Prostate gland (tissue), 2 donors: ENCODE data around the gene AP1G1. TPM values are rescaled to one million over a fixed set of nuclear protein-coding genes. Genes with fewer than 3 reads are reported as not detected.
"Not testable (repeated sequence)": the region's sequence is repeated elsewhere in the genome, so short reads cannot be mapped to it uniquely, and the experiment has no call there.

Experiments used
- DNase-seq: peaks from one replicate; pipeline ENCODE4 v3.0.0-alpha.2; 2019; ENCODE audit warnings: low spot score
- H3K27ac ChIP-seq, 2 donors: fragments of 200-600 bp; sonication (generic); 2 replicates each; pipeline ENCODE4 v1.5.1; 2017 to 2019
- H3K27me3 ChIP-seq: fragments of 200-600 bp; sonication (generic); replicated peaks from 2 replicates; pipeline ENCODE4 v1.5.1; 2019; ENCODE audit not compliant: insufficient read depth
- H3K36me3 ChIP-seq, 2 donors: fragments of 200-600 bp; sonication (generic); 1 replicate in 1 of 2; 2 replicates in 1 of 2; pipeline versions ENCODE4 v1.5.1 to v1.8.1; 2017 to 2019
- H3K4me1 ChIP-seq: fragments of 200-600 bp; sonication (generic); replicated peaks from 2 replicates; pipeline ENCODE4 v1.5.1; 2019
- H3K4me3 ChIP-seq, 2 donors: fragments of 200-600 bp; sonication (generic); 2 replicates each; pipeline ENCODE4 v1.5.1; 2017 to 2019
- H3K9me3 ChIP-seq: fragments of 200-600 bp; sonication (generic); 2 replicates; pipeline ENCODE4 v1.5.1; 2017
- CTCF ChIP-seq, 4 experiments: fragments of 200-600 bp in 2 of 4; fragments of 450-650 bp in 2 of 4; sonication (generic) in 2 of 4; IDR thresholded peaks; 1 replicate in 3 of 4; 2 replicates in 1 of 4; pipeline ENCODE4 v1.5.1; 2016 to 2019; ENCODE audit warnings: antibody characterized with exemption in 4 of 4, mild to moderate bottlenecking in 2 of 4, moderate library complexity in 2 of 4
- POLR2A ChIP-seq: fragments of 450-650 bp; IDR thresholded peaks from one replicate; pipeline ENCODE4 v1.6.1; 2016; ENCODE audit warnings: antibody characterized with exemption, mild to moderate bottlenecking
- POLR2AphosphoS5 ChIP-seq: sonication (generic); formaldehyde crosslinking; IDR thresholded peaks from one replicate; pipeline ENCODE4 v1.6.1; 2017; ENCODE audit warnings: antibody characterized with exemption
- WGBS: methylation state at CpG from one replicate; pipeline ENCODE4 v1.1.5; 2018; 5-methylcytosine and 5-hydroxymethylcytosine counted together
- intact Hi-C: fragments of 100-400 bp; cut with DNase I; formaldehyde crosslinking; loops from one replicate; pipeline ENCODE4 v1.14.2; 2022
- small RNA-seq, 2 donors: library from RNA; depleted of rRNA; stranded (forward); fragments of <200 nt; gene quantifications; one replicate each; pipeline ENCODE3, GENCODE V24; 2016
- total RNA-seq, 2 donors: library from RNA; depleted of rRNA; stranded (reverse); fragments of >200 nt; gene quantifications; one replicate each; pipeline ENCODE4 v1.1.0, GENCODE V29; 2016

Gene AP1G1
- total RNA-seq, 2 donors from 2014 or later: 68.0 to 94.6 TPM

GRCh38 chr16:71693164-71693563 is 115.5 kb downstream of the AP1G1 start:
- H3K27me3 ChIP-seq: no peaks in the 10 kb centered on the region
- H3K4me3 ChIP-seq: no peak overlapping the region
- intact Hi-C loops: no loop called here
- TF ChIP-seq POLR2AphosphoS5 (no peak), CTCF (IDR thresholded peaks at IDR 0.05) (no peak), POLR2A (no peak)
- H3K27ac ChIP-seq: no peak overlapping the region
- no peaks in the 10 kb centered on the region for H3K9me3 ChIP-seq
- 96% methylated on average over 5 of the region's 5 CpGs for WGBS
- H3K36me3 ChIP-seq: no peaks in the 10 kb centered on the region
- DNase-seq: no peak
- H3K4me1 ChIP-seq: no peaks in the 10 kb centered on the region

- intact Hi-C loops: no loop called here
- no peak overlapping the region for H3K4me3 ChIP-seq
These were observed 118.7 kb downstream of the AP1G1 start for GRCh38 chr16:71689901-71690300.

GRCh38 chr16:71687861-71688260 is 120.8 kb downstream of the AP1G1 start:
- Histone ChIP-seq H3K36me3 (no peaks in the 10 kb centered on the region), H3K4me3 (no peak overlapping the region), H3K9me3 (no peaks in the 10 kb centered on the region), H3K27ac (no peak overlapping the region), H3K27me3 (no peaks in the 10 kb centered on the region), H3K4me1 (no peaks in the 10 kb centered on the region)
- no peak for TF ChIP-seq CTCF (IDR thresholded peaks at IDR 0.05)
- TF ChIP-seq POLR2A: no peak
- no peak for TF ChIP-seq POLR2AphosphoS5
- intact Hi-C loops: no loop called here
- 56% methylated on average over 3 of the region's 3 CpGs for whole genome bisulfite sequencing
- no peak for DNase-seq

More at GRCh38 chr16:71689901-71690300, 118.7 kb downstream of the AP1G1 start:
- no peaks in the 10 kb centered on the region for H3K4me1 ChIP-seq
- H3K27ac ChIP-seq: no peak overlapping the region
- DNase-seq: no peak
- H3K36me3 ChIP-seq: no peaks in the 10 kb centered on the region
- H3K9me3 ChIP-seq: no peaks in the 10 kb centered on the region
- H3K27me3 ChIP-seq: no peaks in the 10 kb centered on the region
- TF ChIP-seq CTCF (IDR thresholded peaks at IDR 0.05) (no peak), POLR2AphosphoS5 (no peak), POLR2A (no peak)
- 86% methylated on average over 1 of the region's 1 CpG for WGBS

- intact Hi-C loops: not testable (repeated sequence)
These were observed 124.4 kb downstream of the AP1G1 start for GRCh38 chr16:71684280-71684679.

GRCh38 chr16:71681360-71681759 is 127.3 kb downstream of the AP1G1 start:
- Histone ChIP-seq H3K27me3 (no peaks in the 10 kb centered on the region), H3K4me3 (no peak overlapping the region), H3K4me1 (no peaks in the 10 kb centered on the region), H3K36me3 (peaks cover 0 to 4% of the 10 kb centered on the region in 2 donors), H3K27ac (no peak overlapping the region), H3K9me3 (no peaks in the 10 kb centered on the region)
- intact Hi-C loops: no loop called here
- TF ChIP-seq CTCF (IDR thresholded peaks at IDR 0.05) (no peak), POLR2AphosphoS5 (no peak), POLR2A (no peak)
- no peak for DNase-seq
- WGBS: 66% methylated on average over 2 of the region's 2 CpGs

More at GRCh38 chr16:71684280-71684679, 124.4 kb downstream of the AP1G1 start:
- H3K4me3 ChIP-seq, H3K27me3 ChIP-seq, H3K27ac ChIP-seq, DNase-seq, H3K9me3 ChIP-seq, H3K4me1 ChIP-seq, H3K36me3 ChIP-seq: not testable (repeated sequence)
- 95% methylated on average over 12 of the region's 12 CpGs for WGBS

Small RNAs within 50 kb of the gene (small RNA-seq; reads per million reads assigned to genes)
- gene AC010653.3: 0 to 0.10 reads per million in 2 donors
- 0 reads per million in 2 donors for gene SNORA70D
- 21,283 to 35,810 reads per million in 2 donors for gene SNORD71

Other genes with a start within 250 kb of the AP1G1 start
- gene TAT, start 231.7 kb downstream of the AP1G1 start, total RNA-seq: under 1 TPM in 1 of 2 donors, not detected in 1; 0.17 TPM
- 10 to 100 TPM; 11.4 to 20.0 TPM for gene MARVELD3, start 182.7 kb downstream of the AP1G1 start, total RNA-seq
- gene PHLPP2, start 84.1 kb downstream of the AP1G1 start, total RNA-seq: 10 to 100 TPM in 1 of 2 donors, 1 to 10 TPM in 1; 5.0 to 21.2 TPM
- gene ATXN1L, start 37.1 kb upstream of the AP1G1 start, total RNA-seq: 10 to 100 TPM; 17.7 to 35.8 TPM
- 10 to 100 TPM; 20.0 to 26.6 TPM for gene ZNF821, start 75.3 kb upstream of the AP1G1 start, total RNA-seq
- 100 to 1,000 TPM; 193 to 249 TPM for gene IST1, start 86.7 kb upstream of the AP1G1 start, total RNA-seq
- under 1 TPM; 0.36 to 0.40 TPM for gene PKD1L3, start 191.6 kb upstream of the AP1G1 start, total RNA-seq
- gene DHODH, start 199.9 kb upstream of the AP1G1 start, total RNA-seq: 1 to 10 TPM; 4.4 to 7.7 TPM
- 1 to 10 TPM; 2.5 to 3.1 TPM for gene HP, start 245.7 kb upstream of the AP1G1 start, total RNA-seq